Measurements from ENCODE around the gene ATOH8.

DNA sequence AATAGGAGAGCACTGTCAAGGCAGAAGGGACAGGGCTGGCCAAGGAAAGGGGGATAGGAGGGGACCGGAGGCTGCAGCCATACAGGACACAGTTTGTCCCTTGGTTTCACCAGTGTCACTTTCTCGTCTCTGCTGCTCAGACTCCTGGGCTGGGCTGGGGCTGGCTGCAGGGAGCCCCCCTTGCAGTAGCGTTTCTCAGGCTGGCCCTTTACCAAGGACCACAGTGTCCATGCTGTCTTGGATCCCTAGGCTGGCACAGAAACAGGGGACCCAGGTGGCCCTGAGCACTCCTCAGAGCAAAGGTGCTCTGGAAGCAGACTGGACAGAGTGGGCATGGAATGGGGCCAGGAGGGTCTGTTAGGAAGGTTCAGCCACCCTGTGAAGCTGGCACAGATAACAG is 34.8 kb downstream of the ATOH8 start:
- TF ChIP-seq, protein P1, sequence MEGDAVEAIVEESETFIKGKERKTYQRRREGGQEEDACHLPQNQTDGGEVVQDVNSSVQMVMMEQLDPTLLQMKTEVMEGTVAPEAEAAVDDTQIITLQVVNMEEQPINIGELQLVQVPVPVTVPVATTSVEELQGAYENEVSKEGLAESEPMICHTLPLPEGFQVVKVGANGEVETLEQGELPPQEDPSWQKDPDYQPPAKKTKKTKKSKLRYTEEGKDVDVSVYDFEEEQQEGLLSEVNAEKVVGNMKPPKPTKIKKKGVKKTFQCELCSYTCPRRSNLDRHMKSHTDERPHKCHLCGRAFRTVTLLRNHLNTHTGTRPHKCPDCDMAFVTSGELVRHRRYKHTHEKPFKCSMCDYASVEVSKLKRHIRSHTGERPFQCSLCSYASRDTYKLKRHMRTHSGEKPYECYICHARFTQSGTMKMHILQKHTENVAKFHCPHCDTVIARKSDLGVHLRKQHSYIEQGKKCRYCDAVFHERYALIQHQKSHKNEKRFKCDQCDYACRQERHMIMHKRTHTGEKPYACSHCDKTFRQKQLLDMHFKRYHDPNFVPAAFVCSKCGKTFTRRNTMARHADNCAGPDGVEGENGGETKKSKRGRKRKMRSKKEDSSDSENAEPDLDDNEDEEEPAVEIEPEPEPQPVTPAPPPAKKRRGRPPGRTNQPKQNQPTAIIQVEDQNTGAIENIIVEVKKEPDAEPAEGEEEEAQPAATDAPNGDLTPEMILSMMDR (IDR thresholded peaks at IDR 0.05; ENCODE audit: low read length), result no peak
- no peak for TF ChIP-seq EZH2 (IDR thresholded peaks at IDR 0.05; ENCODE audit: borderline replicate concordance, low read length)

All from OCI-LY1 (cell line).